Erythroblast (primary cell): ENCODE results near the gene SUPT7L.

Source experiments
- GATA1 ChIP-seq: IDR thresholded peaks from 2 replicates; pipeline ENCODE4 v1.6.1; 2011; ENCODE audit warnings: low read depth, mild to moderate bottlenecking, control low read depth, low read length, moderate library complexity
- POLR2A ChIP-seq: IDR thresholded peaks from 2 replicates; pipeline ENCODE4 v1.6.1; 2011; ENCODE audit warnings: mild to moderate bottlenecking, low read length

- TF ChIP-seq POLR2A = no peak
- no peak for TF ChIP-seq GATA1
These were observed 10.0 kb downstream of the SUPT7L start for GRCh38 chr2:27653397-27653796.
